HepG2 (cell line): ENCODE results near the gene HLF. TPM values are rescaled to one million over a fixed set of nuclear protein-coding genes. Genes with fewer than 3 reads are reported as not detected.

Source experiments
- ATF4 ChIP-seq, 2 experiments: fragments of 450-650 bp in 1 of 2; sonication (generic) in 1 of 2; formaldehyde crosslinking; IDR thresholded peaks; 2 replicates each; pipeline versions ENCODE4 v1.5.0 to v1.8.0; 2020 to 2022; ENCODE audit warnings: mild to moderate bottlenecking in 1 of 2, missing genetic modification reagents in 1 of 2
- ELF4 ChIP-seq: sonication (generic); formaldehyde crosslinking; IDR thresholded peaks from 2 replicates; pipeline ENCODE4 v1.5.0; 2020; ENCODE audit warnings: missing genetic modification reagents, mild to moderate bottlenecking, moderate library complexity, borderline replicate concordance
- ETV5 ChIP-seq: IDR thresholded peaks from 2 replicates; pipeline ENCODE4 v1.6.1; 2018; ENCODE audit warnings: missing biosample characterization, missing genetic modification reagents, inconsistent platforms, borderline replicate concordance
- FOXA3 ChIP-seq: IDR thresholded peaks from 2 replicates; pipeline ENCODE4 v1.6.1; 2016; ENCODE audit warnings: missing genetic modification reagents, missing compliant biosample characterization
- IKZF5 ChIP-seq: IDR thresholded peaks from 2 replicates; pipeline ENCODE4 v1.6.1; 2018; ENCODE audit warnings: missing genetic modification reagents, mild to moderate bottlenecking, missing compliant biosample characterization
- KDM2A ChIP-seq: sonication (generic); formaldehyde crosslinking; IDR thresholded peaks from 2 replicates; pipeline ENCODE4 v1.4.0; 2020; ENCODE audit warnings: low read depth, missing genetic modification reagents, borderline replicate concordance
- MED13 ChIP-seq: sonication (generic); formaldehyde crosslinking; IDR thresholded peaks from 2 replicates; pipeline ENCODE4 v1.5.0; 2020; ENCODE audit warnings: missing genetic modification reagents
- MYC ChIP-seq: sonication (generic); formaldehyde crosslinking; IDR thresholded peaks from 2 replicates; pipeline ENCODE4 v1.9.0; 2021; ENCODE audit warnings: missing genetic modification reagents, borderline replicate concordance
- REXO4 ChIP-seq: sonication (generic); formaldehyde crosslinking; IDR thresholded peaks from 2 replicates; pipeline ENCODE4 v1.8.0; 2022; ENCODE audit warnings: missing genetic modification reagents, mild to moderate bottlenecking, borderline replicate concordance
- SAFB2 ChIP-seq: sonication (generic); formaldehyde crosslinking; IDR thresholded peaks from 2 replicates; pipeline ENCODE4 v1.5.1; 2020; ENCODE audit warnings: missing genetic modification reagents, low read depth, mild to moderate bottlenecking, borderline replicate concordance
- TERF1 ChIP-seq: sonication (generic); formaldehyde crosslinking; IDR thresholded peaks from 2 replicates; pipeline ENCODE4 v1.8.0; 2022; ENCODE audit warnings: mild to moderate bottlenecking, missing genetic modification reagents, moderate library complexity
- U2AF1 ChIP-seq: fragments of 200-400 bp; formaldehyde crosslinking; optimal IDR thresholded peaks from 2 replicates; pipeline ENCODE3; 2017; ENCODE audit warnings: mild to moderate bottlenecking, low read depth, low read length
- ZBTB25 ChIP-seq: IDR thresholded peaks from 2 replicates; pipeline ENCODE4 v1.6.1; 2018; ENCODE audit warnings: missing genetic modification reagents
- ZBTB4 ChIP-seq: sonication (generic); formaldehyde crosslinking; IDR thresholded peaks from 2 replicates; pipeline ENCODE4 v1.4.0; 2020; ENCODE audit warnings: missing genetic modification reagents, mild to moderate bottlenecking, borderline replicate concordance
- ZBTB7B ChIP-seq: sonication (generic); formaldehyde crosslinking; IDR thresholded peaks from 2 replicates; pipeline ENCODE4 v1.4.0; 2020; ENCODE audit warnings: missing genetic modification reagents
- ZFP37 ChIP-seq: sonication (generic); formaldehyde crosslinking; IDR thresholded peaks from 2 replicates; pipeline ENCODE4 v1.4.0; 2020; ENCODE audit warnings: missing genetic modification reagents, borderline replicate concordance
- ZNF143 ChIP-seq: sonication (generic); formaldehyde crosslinking; IDR thresholded peaks from 2 replicates; pipeline ENCODE4 v1.4.0; 2020; ENCODE audit warnings: missing genetic modification reagents
- ZNF335 ChIP-seq: sonication (generic); formaldehyde crosslinking; IDR thresholded peaks from 2 replicates; pipeline ENCODE4 v1.4.0; 2020; ENCODE audit warnings: missing genetic modification reagents
- ZNF605 ChIP-seq: sonication (generic); formaldehyde crosslinking; IDR thresholded peaks from 2 replicates; pipeline ENCODE4 v1.8.0; 2022; ENCODE audit warnings: mild to moderate bottlenecking, missing genetic modification reagents
- ZNF639 ChIP-seq: conservative IDR thresholded peaks from 2 replicates; pipeline ENCODE4 v1.6.1; 2018; ENCODE audit warnings: missing genetic modification reagents
- polyA plus RNA-seq, 8 experiments: library from polyadenylated mRNA; depleted of rRNA in 3 of 8; stranded (reverse) in 7 of 8; unstranded in 1 of 8; fragments of >200 nt; fragmentation: Illumina TruSeq in 4 of 8; extraction: Trizol in 4 of 8; gene quantifications; 2 replicates each; pipeline versions ENCODE4 v1.2.1 to v1.2.3, GENCODE V29; 2011 to 2016; ENCODE audit warnings: low read depth in 4 of 8, missing spikeins in 1 of 8, mixed read lengths in 1 of 8; ENCODE audit not compliant: insufficient read depth in 1 of 8
- total RNA-seq, 5 experiments: library from RNA; depleted of rRNA; stranded (reverse); fragments of >200 nt; fragmentation: Illumina TruSeq; extraction: Trizol; gene quantifications; 2 replicates each; pipeline ENCODE4 v1.2.3, GENCODE V29; 2016; ENCODE audit warnings: low read depth in 1 of 5

The HLF gene
- total and polyA plus RNA-seq, 2 of the 13 experiments (the other 11 are each of a cell fraction or from before 2014, with no cell fraction given) = 202 to 346 TPM

GRCh38 chr17:55294042-55294751, 29.4 kb downstream of the HLF start (continued):
- 0 out of 2 replicates have a peak, but pooled peaks have one; percentile 36 for TF ChIP-seq ZBTB4
- no peak for TF ChIP-seq ZNF605 (CRISPR knock-in tag)
- no peak for TF ChIP-seq ZFP37 (CRISPR knock-in tag)
- TF ChIP-seq ZBTB25 (CRISPR knock-in tag) = no peak
- TF ChIP-seq SAFB2 (CRISPR knock-in tag) = no peak; the same call in 1 of the 2 replicates
- no peak for TF ChIP-seq ELF4 (CRISPR knock-in tag)
- TF ChIP-seq ZBTB7B (CRISPR knock-in tag) = no peak
- 0 out of 2 replicates have a peak, but pooled peaks have one; percentile 31 for TF ChIP-seq KDM2A (CRISPR knock-in tag)
- TF ChIP-seq REXO4 (CRISPR knock-in tag) = no peak
- no peak for TF ChIP-seq ZNF639 (CRISPR knock-in tag)
- no peak for TF ChIP-seq ZNF335
- TF ChIP-seq IKZF5 (CRISPR knock-in tag) = 0 out of 2 replicates have a peak, but pooled peaks have one; percentile 20
- TF ChIP-seq TERF1 (CRISPR knock-in tag) = no peak
- TF ChIP-seq ATF4 (CRISPR knock-in tag; IDR thresholded peaks at IDR 0.05) = no peak
- TF ChIP-seq MYC (CRISPR knock-in tag) = no peak
- TF ChIP-seq ETV5 (CRISPR knock-in tag) = no peak
- TF ChIP-seq MED13 = no peak
- no peak for TF ChIP-seq ZNF143 (CRISPR knock-in tag)
- TF ChIP-seq U2AF1 = no peak
- no peak for TF ChIP-seq FOXA3
